Ovary (tissue), 9 donors: ENCODE data around the gene PHKB. TPM values are rescaled to one million over a fixed set of nuclear protein-coding genes. Genes with fewer than 3 reads are reported as not detected.

Experiments used
- DNase-seq, 5 donors: peaks; one replicate each; pipeline ENCODE4 v3.0.0-alpha.2; 2019 to 2020
- H3K27ac ChIP-seq, 2 donors: fragments of 200-600 bp; one replicate each; pipeline versions ENCODE4 v1.5.1 to v1.8.0; 2019 to 2022
- H3K27me3 ChIP-seq: fragments of 200-600 bp; one replicate; pipeline ENCODE4 v1.8.0; 2022
- H3K36me3 ChIP-seq: fragments of 200-600 bp; sonication (generic); one replicate; pipeline ENCODE4 v1.5.1; 2019
- H3K4me1 ChIP-seq: one replicate; pipeline ENCODE4 v1.8.1; 2013; ENCODE audit warnings: mild to moderate bottlenecking, moderate library complexity; ENCODE audit not compliant: insufficient read depth
- H3K4me3 ChIP-seq: fragments of 200-600 bp; sonication (generic); one replicate; pipeline ENCODE4 v1.5.1; 2017
- H3K9me3 ChIP-seq, 2 donors: fragments of 200-600 bp in 1 of 2; sonication (generic) in 1 of 2; one replicate each; pipeline versions ENCODE4 v1.5.1 to v1.8.1; 2013 to 2019; ENCODE audit warnings: mild to moderate bottlenecking in 1 of 2, moderate library complexity in 1 of 2
- CTCF ChIP-seq, 3 donors: fragments of 450-650 bp in 2 of 3; fragments of 200-600 bp in 1 of 3; IDR thresholded peaks; one replicate each; pipeline versions ENCODE4 v1.5.1 to v1.8.0; 2016 to 2022; ENCODE audit warnings: antibody characterized with exemption in 3 of 3, mild to moderate bottlenecking in 1 of 3
- EP300 ChIP-seq: sonication (generic); formaldehyde crosslinking; IDR thresholded peaks from one replicate; pipeline ENCODE4 v1.6.1; 2017; ENCODE audit warnings: antibody characterized with exemption
- POLR2A ChIP-seq: fragments of 450-650 bp; IDR thresholded peaks from one replicate; pipeline ENCODE4 v1.6.1; 2017; ENCODE audit warnings: antibody characterized with exemption, mild to moderate bottlenecking, moderate library complexity
- WGBS, 3 donors: extraction: QIAGEN DNeasy Blood & Tissue Kit in 1 of 3; methylation state at CpG; one replicate each; pipeline versions ENCODE4 v1.1.5 to v1.1.7; 2013 to 2017; 5-methylcytosine and 5-hydroxymethylcytosine counted together
- intact Hi-C, 4 donors: fragments of 100-400 bp; cut with DNase I; formaldehyde crosslinking; loops; one replicate each; pipeline versions ENCODE4 v1.11.0 to v1.15.1; 2022 to 2023
- polyA plus RNA-seq, 2 donors: library from polyadenylated mRNA; stranded (reverse); fragments of 200-250 nt in 1 of 2; fragments of 350-450 nt in 1 of 2; fragmentation: Illumina TruSeq in 1 of 2; extraction: RNeasy Lipid Tissue Mini Kit (QIAGEN cat#74804) in 1 of 2; gene quantifications; one replicate each; pipeline ENCODE4 v1.2.3, GENCODE V29; 2013 to 2014
- total RNA-seq, 7 donors: library from RNA; depleted of rRNA in 2 of 7; stranded (reverse); fragments of >200 nt in 2 of 7; fragmentation: NEBNext Ultra II Directional in 3 of 7; extraction: Animal tissue kit (Norgen Biotek cat#: 25700) in 3 of 7; gene quantifications; one replicate each; pipeline versions ENCODE4 v1.1.0 to v1.2.4, GENCODE V29; 2016 to 2023
- donor health status: DM: no; HTN: no; CAD: no; lungs with moderate emphysema.
- donor health status: DM: no; HTN: no; CAD: no.
- donor health status: Bipolar disorder and iron deficiency.
- donor health status: DM: yes; HTN: yes; CAD: no.
- donor health status: DM: no; HTN: no; CAD: no.
- donor health status: DM: yes; HTN: yes; CAD: no.

PHKB gene
- total and polyA plus RNA-seq, 9 donors: 16.5 to 86.6 (median 59.4) TPM

- H3K36me3 ChIP-seq: no peaks in the 10 kb centered on the region
- no peak for DNase-seq
- TF ChIP-seq CTCF (IDR thresholded peaks at IDR 0.05) (no peak), EP300 (no peak), POLR2A (no peak)
- no peaks in the 10 kb centered on the region for H3K4me1 ChIP-seq
- 95 to 97% (median 96%) methylated on average over 3 of the region's 3 CpGs for WGBS, 3 donors
- H3K4me3 ChIP-seq: no peak overlapping the region
- intact Hi-C loops: no loop called here
- H3K27ac ChIP-seq: no peak overlapping the region
- H3K9me3 ChIP-seq: no peaks in the 10 kb centered on the region
- H3K27me3 ChIP-seq: no peaks in the 10 kb centered on the region
Measured at GRCh38 chr16:47578033-47578432, 116.9 kb downstream of the PHKB start.

GRCh38 chr16:47578573-47578972 lies 117.4 kb downstream of the PHKB start:
- H3K27me3 ChIP-seq: no peaks in the 10 kb centered on the region
- no peak overlapping the region for H3K4me3 ChIP-seq
- no peak overlapping the region for H3K27ac ChIP-seq
- no peaks in the 10 kb centered on the region for H3K9me3 ChIP-seq
- WGBS, 3 donors: 93 to 99% (median 94%) methylated on average over 1 of the region's 1 CpG
- TF ChIP-seq EP300 (no peak), POLR2A (no peak), CTCF (IDR thresholded peaks at IDR 0.05) (no peak)
- intact Hi-C loops: no loop called here
- H3K36me3 ChIP-seq: no peaks in the 10 kb centered on the region
- no peaks in the 10 kb centered on the region for H3K4me1 ChIP-seq
- no peak for DNase-seq

GRCh38 chr16:47581114-47581513 lies 120.0 kb downstream of the PHKB start:
- TF ChIP-seq CTCF (IDR thresholded peaks at IDR 0.05) (no peak), POLR2A (no peak), EP300 (no peak)
- intact Hi-C loops: no loop called here

GRCh38 chr16:47584464-47585225 lies 123.5 kb downstream of the PHKB start:
- no peaks in the 10 kb centered on the region for H3K4me1 ChIP-seq
- H3K36me3 ChIP-seq: no peaks in the 10 kb centered on the region
- no peaks in the 10 kb centered on the region for H3K9me3 ChIP-seq
- intact Hi-C loops: no loop called here
- TF ChIP-seq EP300: no peak
- no peak for TF ChIP-seq CTCF (IDR thresholded peaks at IDR 0.05)
- no peak for TF ChIP-seq POLR2A
- no peaks in the 10 kb centered on the region for H3K27me3 ChIP-seq
- no peak for DNase-seq
- WGBS, 3 donors: 93 to 96% (median 95%) methylated on average over 4 of the region's 4 CpGs
- H3K27ac ChIP-seq: no peak overlapping the region
- H3K4me3 ChIP-seq: no peak overlapping the region

More at GRCh38 chr16:47581114-47581513, 120.0 kb downstream of the PHKB start:
- Histone ChIP-seq H3K27me3 (no peaks in the 10 kb centered on the region), H3K9me3 (no peaks in the 10 kb centered on the region), H3K36me3 (no peaks in the 10 kb centered on the region), H3K4me3 (no peak overlapping the region), H3K27ac (no peak overlapping the region), H3K4me1 (no peaks in the 10 kb centered on the region)
- 78 to 91% (median 80%) methylated on average over 2 of the region's 2 CpGs for WGBS, 3 donors
- DNase-seq: no peak
